WTC11 (cell line): ENCODE measurements around the gene GLOD4.

Experiments used
- ATF1 ChIP-seq: sonication (generic); formaldehyde crosslinking; IDR thresholded peaks from 2 replicates; pipeline ENCODE4 v1.8.1; 2023; ENCODE audit warnings: mild to moderate bottlenecking, moderate library complexity, missing genetic modification reagents
- IRF2 ChIP-seq: sonication (generic); formaldehyde crosslinking; IDR thresholded peaks from 2 replicates; pipeline ENCODE4 v1.8.0; 2022; ENCODE audit warnings: low read depth, missing genetic modification reagents, borderline replicate concordance
- SMAD3 ChIP-seq: sonication (generic); formaldehyde crosslinking; IDR thresholded peaks from 2 replicates; pipeline ENCODE4 v1.8.0; 2022; ENCODE audit warnings: missing genetic modification reagents, mild to moderate bottlenecking, borderline replicate concordance
- TF ChIP-seq, protein P1 (sequence below): sonication (generic); formaldehyde crosslinking; IDR thresholded peaks from 2 replicates; pipeline ENCODE4 v1.8.0; 2022; ENCODE audit warnings: mild to moderate bottlenecking, missing genetic modification reagents
- TF ChIP-seq, protein P2 (sequence below): sonication (generic); formaldehyde crosslinking; IDR thresholded peaks from 2 replicates; pipeline ENCODE4 v1.8.1; 2023; ENCODE audit warnings: mild to moderate bottlenecking, moderate library complexity, missing genetic modification reagents
- TF ChIP-seq, protein P3 (sequence below): fragments of 200-600 bp; IDR thresholded peaks from 2 replicates; pipeline ENCODE4 v1.8.0; 2022; ENCODE audit warnings: antibody characterized with exemption
- TF ChIP-seq, protein P4 (sequence below): sonication (generic); formaldehyde crosslinking; IDR thresholded peaks from 2 replicates; pipeline ENCODE4 v1.8.1; 2023; ENCODE audit warnings: mild to moderate bottlenecking, missing genetic modification reagents
- TF ChIP-seq, protein P5 (sequence below): fragments of 250-450 bp; sonication (Bioruptor Pico); IDR thresholded peaks from 2 replicates; pipeline ENCODE4 v1.9.0; 2021; ENCODE audit warnings: mild to moderate bottlenecking

DNA sequence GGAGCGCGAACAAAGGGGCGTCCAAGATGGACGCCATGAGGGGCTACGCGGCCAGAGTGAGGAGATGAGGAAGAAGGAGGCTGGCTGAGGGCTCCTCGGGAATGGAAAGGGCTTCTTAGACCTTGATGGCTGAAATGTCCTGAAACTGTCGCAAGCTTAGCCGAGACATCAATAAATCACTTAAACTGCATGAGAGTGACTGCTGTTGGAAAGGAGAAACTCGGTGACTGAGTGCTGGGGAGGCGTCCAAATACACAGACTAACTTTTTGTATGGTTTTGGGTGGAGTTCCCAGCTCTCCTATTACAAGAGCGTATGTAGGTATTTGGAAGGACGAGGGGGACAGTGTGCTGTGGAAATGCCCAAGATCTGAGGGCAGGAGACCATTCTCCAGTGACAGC lies 28.7 kb downstream of the GLOD4 start:
- TF ChIP-seq, protein P1, sequence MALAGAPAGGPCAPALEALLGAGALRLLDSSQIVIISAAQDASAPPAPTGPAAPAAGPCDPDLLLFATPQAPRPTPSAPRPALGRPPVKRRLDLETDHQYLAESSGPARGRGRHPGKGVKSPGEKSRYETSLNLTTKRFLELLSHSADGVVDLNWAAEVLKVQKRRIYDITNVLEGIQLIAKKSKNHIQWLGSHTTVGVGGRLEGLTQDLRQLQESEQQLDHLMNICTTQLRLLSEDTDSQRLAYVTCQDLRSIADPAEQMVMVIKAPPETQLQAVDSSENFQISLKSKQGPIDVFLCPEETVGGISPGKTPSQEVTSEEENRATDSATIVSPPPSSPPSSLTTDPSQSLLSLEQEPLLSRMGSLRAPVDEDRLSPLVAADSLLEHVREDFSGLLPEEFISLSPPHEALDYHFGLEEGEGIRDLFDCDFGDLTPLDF (CRISPR knock-in tag) = no peak
- TF ChIP-seq IRF2 (CRISPR knock-in tag) (no peak), ATF1 (CRISPR knock-in tag) (no peak), SMAD3 (CRISPR knock-in tag) (no peak)
- TF ChIP-seq, protein P2, sequence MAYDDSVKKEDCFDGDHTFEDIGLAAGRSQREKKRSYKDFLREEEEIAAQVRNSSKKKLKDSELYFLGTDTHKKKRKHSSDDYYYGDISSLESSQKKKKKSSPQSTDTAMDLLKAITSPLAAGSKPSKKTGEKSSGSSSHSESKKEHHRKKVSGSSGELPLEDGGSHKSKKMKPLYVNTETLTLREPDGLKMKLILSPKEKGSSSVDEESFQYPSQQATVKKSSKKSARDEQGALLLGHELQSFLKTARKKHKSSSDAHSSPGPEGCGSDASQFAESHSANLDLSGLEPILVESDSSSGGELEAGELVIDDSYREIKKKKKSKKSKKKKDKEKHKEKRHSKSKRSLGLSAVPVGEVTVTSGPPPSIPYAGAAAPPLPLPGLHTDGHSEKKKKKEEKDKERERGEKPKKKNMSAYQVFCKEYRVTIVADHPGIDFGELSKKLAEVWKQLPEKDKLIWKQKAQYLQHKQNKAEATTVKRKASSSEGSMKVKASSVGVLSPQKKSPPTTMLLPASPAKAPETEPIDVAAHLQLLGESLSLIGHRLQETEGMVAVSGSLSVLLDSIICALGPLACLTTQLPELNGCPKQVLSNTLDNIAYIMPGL (CRISPR knock-in tag) = no peak
- TF ChIP-seq, protein P3, sequence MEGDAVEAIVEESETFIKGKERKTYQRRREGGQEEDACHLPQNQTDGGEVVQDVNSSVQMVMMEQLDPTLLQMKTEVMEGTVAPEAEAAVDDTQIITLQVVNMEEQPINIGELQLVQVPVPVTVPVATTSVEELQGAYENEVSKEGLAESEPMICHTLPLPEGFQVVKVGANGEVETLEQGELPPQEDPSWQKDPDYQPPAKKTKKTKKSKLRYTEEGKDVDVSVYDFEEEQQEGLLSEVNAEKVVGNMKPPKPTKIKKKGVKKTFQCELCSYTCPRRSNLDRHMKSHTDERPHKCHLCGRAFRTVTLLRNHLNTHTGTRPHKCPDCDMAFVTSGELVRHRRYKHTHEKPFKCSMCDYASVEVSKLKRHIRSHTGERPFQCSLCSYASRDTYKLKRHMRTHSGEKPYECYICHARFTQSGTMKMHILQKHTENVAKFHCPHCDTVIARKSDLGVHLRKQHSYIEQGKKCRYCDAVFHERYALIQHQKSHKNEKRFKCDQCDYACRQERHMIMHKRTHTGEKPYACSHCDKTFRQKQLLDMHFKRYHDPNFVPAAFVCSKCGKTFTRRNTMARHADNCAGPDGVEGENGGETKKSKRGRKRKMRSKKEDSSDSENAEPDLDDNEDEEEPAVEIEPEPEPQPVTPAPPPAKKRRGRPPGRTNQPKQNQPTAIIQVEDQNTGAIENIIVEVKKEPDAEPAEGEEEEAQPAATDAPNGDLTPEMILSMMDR = no peak
- TF ChIP-seq, protein P4, sequence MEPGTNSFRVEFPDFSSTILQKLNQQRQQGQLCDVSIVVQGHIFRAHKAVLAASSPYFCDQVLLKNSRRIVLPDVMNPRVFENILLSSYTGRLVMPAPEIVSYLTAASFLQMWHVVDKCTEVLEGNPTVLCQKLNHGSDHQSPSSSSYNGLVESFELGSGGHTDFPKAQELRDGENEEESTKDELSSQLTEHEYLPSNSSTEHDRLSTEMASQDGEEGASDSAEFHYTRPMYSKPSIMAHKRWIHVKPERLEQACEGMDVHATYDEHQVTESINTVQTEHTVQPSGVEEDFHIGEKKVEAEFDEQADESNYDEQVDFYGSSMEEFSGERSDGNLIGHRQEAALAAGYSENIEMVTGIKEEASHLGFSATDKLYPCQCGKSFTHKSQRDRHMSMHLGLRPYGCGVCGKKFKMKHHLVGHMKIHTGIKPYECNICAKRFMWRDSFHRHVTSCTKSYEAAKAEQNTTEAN (CRISPR knock-in tag) = no peak
- TF ChIP-seq, protein P5, sequence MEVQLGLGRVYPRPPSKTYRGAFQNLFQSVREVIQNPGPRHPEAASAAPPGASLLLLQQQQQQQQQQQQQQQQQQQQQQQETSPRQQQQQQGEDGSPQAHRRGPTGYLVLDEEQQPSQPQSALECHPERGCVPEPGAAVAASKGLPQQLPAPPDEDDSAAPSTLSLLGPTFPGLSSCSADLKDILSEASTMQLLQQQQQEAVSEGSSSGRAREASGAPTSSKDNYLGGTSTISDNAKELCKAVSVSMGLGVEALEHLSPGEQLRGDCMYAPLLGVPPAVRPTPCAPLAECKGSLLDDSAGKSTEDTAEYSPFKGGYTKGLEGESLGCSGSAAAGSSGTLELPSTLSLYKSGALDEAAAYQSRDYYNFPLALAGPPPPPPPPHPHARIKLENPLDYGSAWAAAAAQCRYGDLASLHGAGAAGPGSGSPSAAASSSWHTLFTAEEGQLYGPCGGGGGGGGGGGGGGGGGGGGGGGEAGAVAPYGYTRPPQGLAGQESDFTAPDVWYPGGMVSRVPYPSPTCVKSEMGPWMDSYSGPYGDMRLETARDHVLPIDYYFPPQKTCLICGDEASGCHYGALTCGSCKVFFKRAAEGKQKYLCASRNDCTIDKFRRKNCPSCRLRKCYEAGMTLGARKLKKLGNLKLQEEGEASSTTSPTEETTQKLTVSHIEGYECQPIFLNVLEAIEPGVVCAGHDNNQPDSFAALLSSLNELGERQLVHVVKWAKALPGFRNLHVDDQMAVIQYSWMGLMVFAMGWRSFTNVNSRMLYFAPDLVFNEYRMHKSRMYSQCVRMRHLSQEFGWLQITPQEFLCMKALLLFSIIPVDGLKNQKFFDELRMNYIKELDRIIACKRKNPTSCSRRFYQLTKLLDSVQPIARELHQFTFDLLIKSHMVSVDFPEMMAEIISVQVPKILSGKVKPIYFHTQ (CRISPR knock-in tag) = no peak
